Measurements from ENCODE around the gene TNFRSF21.

- TF ChIP-seq CTCF (IDR thresholded peaks at IDR 0.05) (no peak), POLR2AphosphoS5 (IDR thresholded peaks at IDR 0.05) (no peak), POLR2A (IDR thresholded peaks at IDR 0.05) (no peak)
Observed at GRCh38 chr6:47342824-47343223, 33.1 kb upstream of the TNFRSF21 start.
